Activated T-cell treated with anti-CD3 and anti-CD28 coated beads, Interleukin-2, amount 50 U/mL, for 72 hours (primary cell): ENCODE measurements around the gene ZC3H7B. TPM values are rescaled to one million over a fixed set of nuclear protein-coding genes. Genes with fewer than 3 reads are reported as not detected.

Source experiments
- ATAC-seq, 2 donors: fragments of 150-1000 bp; cut with Tn5 transposase; replicated peaks in 1 of 2; 2 replicates each; pipeline ENCODE4 v1.10.0; 2021; ENCODE audit warnings: moderate library complexity in 2 of 2, mild to moderate bottlenecking in 1 of 2
- DNase-seq, 2 donors: peaks; one replicate each; pipeline ENCODE4 v3.0.0; 2021 to 2022; ENCODE audit warnings: mixed read lengths in 1 of 2
- H3K27ac Mint-ChIP-seq: one replicate; pipeline ENCODE4 v1.8.0; 2022; ENCODE audit warnings: mild to moderate bottlenecking, moderate library complexity, mixed read lengths
- H3K27me3 Mint-ChIP-seq: one replicate; pipeline ENCODE4 v1.8.0; 2022; ENCODE audit warnings: low read depth, mixed read lengths
- H3K36me3 Mint-ChIP-seq, 2 donors: one replicate each; pipeline ENCODE4 v1.8.0; 2022; ENCODE audit warnings: mixed read lengths in 2 of 2, mild to moderate bottlenecking in 1 of 2; ENCODE audit not compliant: insufficient read depth in 2 of 2
- H3K4me1 Mint-ChIP-seq: one replicate; pipeline ENCODE4 v1.8.0; 2022; ENCODE audit warnings: low read depth, mixed read lengths
- H3K4me3 Mint-ChIP-seq, 2 donors: one replicate each; pipeline ENCODE4 v1.8.0; 2022; ENCODE audit warnings: mild to moderate bottlenecking in 2 of 2, mixed read lengths in 2 of 2, moderate library complexity in 2 of 2
- H3K9me3 Mint-ChIP-seq, 2 donors: one replicate each; pipeline ENCODE4 v1.8.0; 2022; ENCODE audit warnings: mixed read lengths in 2 of 2
- total RNA-seq, 2 donors: library from RNA; stranded (reverse); gene quantifications; one replicate each; pipeline ENCODE4 v1.2.3, GENCODE V29; 2022

The ZC3H7B gene
- total RNA-seq, 2 donors from 2014 or later: 46.1 to 52.4 TPM

GRCh38 chr22:41341990-41342389, 40.7 kb downstream of the ZC3H7B start:
- DNase-seq (peak; percentile 39 to 43), ATAC-seq (peak; percentile 83 to 92)
- no peaks in the 10 kb centered on the region for H3K9me3 Mint-ChIP-seq
- no peak overlapping the region for H3K4me3 Mint-ChIP-seq
- H3K36me3 Mint-ChIP-seq: peaks cover 0 to 6% of the 10 kb centered on the region in 2 donors
- H3K27ac Mint-ChIP-seq: peak overlapping the region; percentile 30
- H3K4me1 Mint-ChIP-seq: peaks cover 4% of the 10 kb centered on the region
- no peaks in the 10 kb centered on the region for H3K27me3 Mint-ChIP-seq

- Mint-ChIP-seq H3K27ac (no peak overlapping the region), H3K4me3 (no peak overlapping the region), H3K36me3 (peaks cover 0 to 6% of the 10 kb centered on the region in 2 donors), H3K27me3 (no peaks in the 10 kb centered on the region), H3K9me3 (no peaks in the 10 kb centered on the region), H3K4me1 (peaks cover 4% of the 10 kb centered on the region)
- no peak for ATAC-seq
- no peak for DNase-seq
These were observed 42.0 kb downstream of the ZC3H7B start for GRCh38 chr22:41343300-41343699.

- DNase-seq (no peak), ATAC-seq (no peak)
- H3K9me3 Mint-ChIP-seq: no peaks in the 10 kb centered on the region
- H3K27ac Mint-ChIP-seq: no peak overlapping the region
- H3K27me3 Mint-ChIP-seq: no peaks in the 10 kb centered on the region
- peaks cover 0 to 4% of the 10 kb centered on the region in 2 donors for H3K36me3 Mint-ChIP-seq
- H3K4me3 Mint-ChIP-seq: no peak overlapping the region
- peaks cover 4% of the 10 kb centered on the region for H3K4me1 Mint-ChIP-seq
These were observed 42.4 kb downstream of the ZC3H7B start for GRCh38 chr22:41343717-41344116.

GRCh38 chr22:41344189-41344788, 43.0 kb downstream of the ZC3H7B start:
- peaks cover 0 to 4% of the 10 kb centered on the region in 2 donors for H3K36me3 Mint-ChIP-seq
- H3K4me1 Mint-ChIP-seq: peaks cover 4% of the 10 kb centered on the region
- ATAC-seq: no peak
- no peak for DNase-seq
- H3K27ac Mint-ChIP-seq: no peak overlapping the region
- H3K9me3 Mint-ChIP-seq: no peaks in the 10 kb centered on the region
- H3K4me3 Mint-ChIP-seq: no peak overlapping the region
- no peaks in the 10 kb centered on the region for H3K27me3 Mint-ChIP-seq

GRCh38 chr22:41345807-41346335, 44.5 kb downstream of the ZC3H7B start:
- no peak for DNase-seq
- H3K27ac Mint-ChIP-seq: no peak overlapping the region
- peaks cover 4% of the 10 kb centered on the region for H3K4me1 Mint-ChIP-seq
- no peaks in the 10 kb centered on the region for H3K27me3 Mint-ChIP-seq
- no peak overlapping the region for H3K4me3 Mint-ChIP-seq
- ATAC-seq: no peak
- peaks cover 4 to 15% of the 10 kb centered on the region in 2 donors for H3K36me3 Mint-ChIP-seq
- no peaks in the 10 kb centered on the region for H3K9me3 Mint-ChIP-seq

- H3K27me3 Mint-ChIP-seq: no peaks in the 10 kb centered on the region
- DNase-seq (no peak), ATAC-seq (no peak)
- H3K4me1 Mint-ChIP-seq: no peaks in the 10 kb centered on the region
- no peaks in the 10 kb centered on the region for H3K9me3 Mint-ChIP-seq
- peaks cover 4 to 18% of the 10 kb centered on the region in 2 donors for H3K36me3 Mint-ChIP-seq
- no peak overlapping the region for H3K4me3 Mint-ChIP-seq
- H3K27ac Mint-ChIP-seq: no peak overlapping the region
These were observed 45.9 kb downstream of the ZC3H7B start for GRCh38 chr22:41347066-41347859.

- Mint-ChIP-seq H3K27ac (no peak overlapping the region), H3K36me3 (peaks cover 4 to 16% of the 10 kb centered on the region in 2 donors), H3K4me1 (no peaks in the 10 kb centered on the region), H3K9me3 (no peaks in the 10 kb centered on the region), H3K27me3 (no peaks in the 10 kb centered on the region), H3K4me3 (no peak overlapping the region)
- no peak for DNase-seq
- no peak for ATAC-seq
These were observed 47.7 kb downstream of the ZC3H7B start for GRCh38 chr22:41348964-41349484.

- no peaks in the 10 kb centered on the region for H3K9me3 Mint-ChIP-seq
- H3K4me3 Mint-ChIP-seq: no peak overlapping the region
- DNase-seq (no peak), ATAC-seq (no peak)
- H3K27ac Mint-ChIP-seq: no peak overlapping the region
- peaks cover 6 to 15% of the 10 kb centered on the region in 2 donors for H3K36me3 Mint-ChIP-seq
- no peaks in the 10 kb centered on the region for H3K27me3 Mint-ChIP-seq
- H3K4me1 Mint-ChIP-seq: no peaks in the 10 kb centered on the region
These were observed 48.8 kb downstream of the ZC3H7B start for GRCh38 chr22:41350087-41350486.

GRCh38 chr22:41351011-41351410, 49.7 kb downstream of the ZC3H7B start:
- no peak overlapping the region for H3K27ac Mint-ChIP-seq
- no peak overlapping the region for H3K4me3 Mint-ChIP-seq
- H3K4me1 Mint-ChIP-seq: no peaks in the 10 kb centered on the region
- ATAC-seq (no peak), DNase-seq (no peak)
- H3K36me3 Mint-ChIP-seq: peaks cover 6 to 15% of the 10 kb centered on the region in 2 donors
- no peaks in the 10 kb centered on the region for H3K27me3 Mint-ChIP-seq
- H3K9me3 Mint-ChIP-seq: no peaks in the 10 kb centered on the region

GRCh38 chr22:41352058-41352457, 50.7 kb downstream of the ZC3H7B start:
- no peaks in the 10 kb centered on the region for H3K27me3 Mint-ChIP-seq
- H3K4me1 Mint-ChIP-seq: no peaks in the 10 kb centered on the region
- no peak overlapping the region for H3K4me3 Mint-ChIP-seq
- no peak for ATAC-seq
- H3K9me3 Mint-ChIP-seq: no peaks in the 10 kb centered on the region
- peaks cover 6 to 15% of the 10 kb centered on the region in 2 donors for H3K36me3 Mint-ChIP-seq
- no peak for DNase-seq
- no peak overlapping the region for H3K27ac Mint-ChIP-seq

- DNase-seq (no peak), ATAC-seq (no peak)
- H3K27ac Mint-ChIP-seq: no peak overlapping the region
- H3K27me3 Mint-ChIP-seq: no peaks in the 10 kb centered on the region
- no peak overlapping the region for H3K4me3 Mint-ChIP-seq
- no peaks in the 10 kb centered on the region for H3K9me3 Mint-ChIP-seq
- H3K36me3 Mint-ChIP-seq: peaks cover 6 to 15% of the 10 kb centered on the region in 2 donors
- H3K4me1 Mint-ChIP-seq: no peaks in the 10 kb centered on the region
These were observed 52.7 kb downstream of the ZC3H7B start for GRCh38 chr22:41353862-41354575.

GRCh38 chr22:41354979-41355378, 53.7 kb downstream of the ZC3H7B start:
- H3K27me3 Mint-ChIP-seq: no peaks in the 10 kb centered on the region
- peaks cover 6 to 11% of the 10 kb centered on the region in 2 donors for H3K36me3 Mint-ChIP-seq
- no peak for DNase-seq
- H3K4me1 Mint-ChIP-seq: no peaks in the 10 kb centered on the region
- H3K27ac Mint-ChIP-seq: no peak overlapping the region
- no peak for ATAC-seq
- H3K4me3 Mint-ChIP-seq: no peak overlapping the region
- no peaks in the 10 kb centered on the region for H3K9me3 Mint-ChIP-seq

GRCh38 chr22:41355895-41356294, 54.6 kb downstream of the ZC3H7B start:
- peaks cover 2 to 4% of the 10 kb centered on the region in 2 donors for H3K36me3 Mint-ChIP-seq
- no peaks in the 10 kb centered on the region for H3K9me3 Mint-ChIP-seq
- H3K4me3 Mint-ChIP-seq: no peak overlapping the region
- DNase-seq (no peak), ATAC-seq (no peak)
- no peak overlapping the region for H3K27ac Mint-ChIP-seq
- no peaks in the 10 kb centered on the region for H3K4me1 Mint-ChIP-seq
- H3K27me3 Mint-ChIP-seq: no peaks in the 10 kb centered on the region
